Upper lobe of left lung (tissue), 4 donors: Measurements from ENCODE around the gene ZC3H14.

Experiments used
- POLR2AphosphoS5 ChIP-seq, 2 donors: sonication (generic); formaldehyde crosslinking; IDR thresholded peaks; one replicate each; pipeline ENCODE4 v1.5.1; 2017; ENCODE audit warnings: antibody characterized with exemption in 2 of 2
- TF ChIP-seq, protein P1 (sequence below), 6 experiments: fragments of 450-650 bp in 4 of 6; fragments of 200-600 bp in 2 of 6; sonication (generic) in 2 of 6; IDR thresholded peaks; one replicate each; pipeline ENCODE4 v1.5.1; 2016 to 2019; ENCODE audit warnings: antibody characterized with exemption in 6 of 6

DNA sequence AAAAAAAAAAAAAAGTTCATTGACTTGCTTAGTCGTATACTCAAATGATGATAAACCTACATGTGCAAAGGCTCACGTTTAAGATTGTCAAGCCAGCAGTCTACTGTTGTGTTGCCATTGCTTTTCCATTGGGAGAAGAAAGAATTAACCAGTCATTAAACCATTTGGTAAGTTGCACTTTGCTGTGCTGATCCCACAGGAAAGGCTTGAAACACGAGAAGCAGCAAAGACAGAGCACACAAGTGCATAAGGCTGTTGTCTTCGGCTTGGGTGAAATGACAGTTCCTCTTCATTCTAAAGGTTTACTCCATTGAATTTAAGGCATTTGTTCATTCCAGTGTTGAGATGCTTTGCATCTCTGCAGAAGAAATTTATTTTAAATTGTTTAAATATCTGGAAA, 50.1 kb downstream of the ZC3H14 start:
- TF ChIP-seq, protein P1, sequence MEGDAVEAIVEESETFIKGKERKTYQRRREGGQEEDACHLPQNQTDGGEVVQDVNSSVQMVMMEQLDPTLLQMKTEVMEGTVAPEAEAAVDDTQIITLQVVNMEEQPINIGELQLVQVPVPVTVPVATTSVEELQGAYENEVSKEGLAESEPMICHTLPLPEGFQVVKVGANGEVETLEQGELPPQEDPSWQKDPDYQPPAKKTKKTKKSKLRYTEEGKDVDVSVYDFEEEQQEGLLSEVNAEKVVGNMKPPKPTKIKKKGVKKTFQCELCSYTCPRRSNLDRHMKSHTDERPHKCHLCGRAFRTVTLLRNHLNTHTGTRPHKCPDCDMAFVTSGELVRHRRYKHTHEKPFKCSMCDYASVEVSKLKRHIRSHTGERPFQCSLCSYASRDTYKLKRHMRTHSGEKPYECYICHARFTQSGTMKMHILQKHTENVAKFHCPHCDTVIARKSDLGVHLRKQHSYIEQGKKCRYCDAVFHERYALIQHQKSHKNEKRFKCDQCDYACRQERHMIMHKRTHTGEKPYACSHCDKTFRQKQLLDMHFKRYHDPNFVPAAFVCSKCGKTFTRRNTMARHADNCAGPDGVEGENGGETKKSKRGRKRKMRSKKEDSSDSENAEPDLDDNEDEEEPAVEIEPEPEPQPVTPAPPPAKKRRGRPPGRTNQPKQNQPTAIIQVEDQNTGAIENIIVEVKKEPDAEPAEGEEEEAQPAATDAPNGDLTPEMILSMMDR (IDR thresholded peaks at IDR 0.05), result no peak
- no peak for TF ChIP-seq POLR2AphosphoS5 (IDR thresholded peaks at IDR 0.05)
